Ishikawa (cell line): ENCODE measurements around the gene ENC1.

ENCODE experiments used
- CEBPB ChIP-seq: IDR thresholded peaks from 2 replicates; pipeline ENCODE4 v1.6.1; 2012
- CREB1 ChIP-seq: IDR thresholded peaks from 2 replicates; pipeline ENCODE4 v1.6.1; 2012; ENCODE audit warnings: low read depth
- EGR1 ChIP-seq: IDR thresholded peaks from 2 replicates; pipeline ENCODE4 v1.6.1; 2012
- EP300 ChIP-seq: IDR thresholded peaks from 2 replicates; pipeline ENCODE4 v1.6.1; 2012; ENCODE audit warnings: borderline replicate concordance
- FOXM1 ChIP-seq: IDR thresholded peaks from 2 replicates; pipeline ENCODE4 v1.6.1; 2012; ENCODE audit warnings: low read depth, borderline replicate concordance
- MAX ChIP-seq: IDR thresholded peaks from 2 replicates; pipeline ENCODE4 v1.6.1; 2012
- NFIC ChIP-seq: IDR thresholded peaks from 2 replicates; pipeline ENCODE4 v1.6.1; 2012
- RAD21 ChIP-seq: IDR thresholded peaks from 2 replicates; pipeline ENCODE4 v1.6.1; 2012; ENCODE audit warnings: low read depth
- REST ChIP-seq: IDR thresholded peaks from 2 replicates; pipeline ENCODE4 v1.6.1; 2012; ENCODE audit warnings: low read depth, mild to moderate bottlenecking
- TAF1 ChIP-seq: IDR thresholded peaks from 2 replicates; pipeline ENCODE4 v1.6.1; 2012; ENCODE audit warnings: low read depth, mild to moderate bottlenecking
- TCF12 ChIP-seq: IDR thresholded peaks from 2 replicates; pipeline ENCODE4 v1.6.1; 2012; ENCODE audit warnings: low read depth
- TEAD4 ChIP-seq: IDR thresholded peaks from 2 replicates; pipeline ENCODE4 v1.6.1; 2012
- USF1 ChIP-seq: IDR thresholded peaks from 2 replicates; pipeline ENCODE4 v1.6.1; 2012
- YY1 ChIP-seq: IDR thresholded peaks from 2 replicates; pipeline ENCODE4 v1.6.1; 2012; ENCODE audit warnings: low read depth
- ZBTB7A ChIP-seq: IDR thresholded peaks from 2 replicates; pipeline ENCODE4 v1.6.1; 2012; ENCODE audit warnings: low read depth

The ENC1 gene

GRCh38 chr5:74643111-74643562 lies 2.6 kb upstream of the ENC1 start:
- TF ChIP-seq CEBPB, result peak; percentile 55; the same call in 1 of the 2 replicates
- no peak for TF ChIP-seq YY1

- TF ChIP-seq NFIC, result no peak
- TF ChIP-seq TEAD4, result no peak
- no peak for TF ChIP-seq TCF12
- no peak for TF ChIP-seq USF1
- no peak for TF ChIP-seq MAX
- TF ChIP-seq FOXM1, result no peak
- TF ChIP-seq REST, result no peak
- no peak for TF ChIP-seq ZBTB7A
- TF ChIP-seq EGR1, result no peak
- no peak for TF ChIP-seq CEBPB
- no peak for TF ChIP-seq RAD21
- TF ChIP-seq CREB1, result no peak
- no peak for TF ChIP-seq TAF1
- TF ChIP-seq EP300, result no peak
These were observed 2.0 kb upstream of the ENC1 start for GRCh38 chr5:74642543-74642863.

- TF ChIP-seq RAD21, result peak; percentile 54
- no peak for TF ChIP-seq CEBPB
- TF ChIP-seq TCF12, result no peak
These were observed 1.4 kb upstream of the ENC1 start for GRCh38 chr5:74641735-74642542.

GRCh38 chr5:74640954-74641734 lies 616 bp upstream of the ENC1 start:
- TF ChIP-seq FOXM1 (0 out of 2 replicates have a peak, but pooled peaks have one; percentile 24), NFIC (peak; percentile 77; the same call in 1 of the 2 replicates), USF1 (peak; percentile 65), EGR1 (no peak), TAF1 (no peak), REST (no peak), ZBTB7A (no peak), CEBPB (no peak), TCF12 (no peak)

- TF ChIP-seq EGR1 (no peak), TCF12 (no peak), CEBPB (no peak), USF1 (no peak), ZBTB7A (peak; percentile 23; the same call in 1 of the 2 replicates)
These were observed 600 bp downstream of the ENC1 start for GRCh38 chr5:74639807-74640449.
